ENCODE results near the gene LHPP. TPM values are rescaled to one million over a fixed set of nuclear protein-coding genes. Genes with fewer than 3 reads are reported as not detected.
A peak's percentile ranks its signal among the peaks of the same experiment; 100 is the strongest.

LHPP gene
- total and polyA plus RNA-seq, 4 donors, result 11.5 to 22.0 (median 18.6) TPM

- H3K27me3 ChIP-seq (ENCODE audit: control insufficient read depth in 1 of 2, insufficient read depth in 2 of 2, low read length in 1 of 2), result no peaks in the 10 kb centered on the region
- H3K36me3 ChIP-seq (ENCODE audit: control insufficient read depth in 1 of 2, insufficient read depth in 2 of 2, low read length in 1 of 2), result no peaks in the 10 kb centered on the region
- no peak for ATAC-seq (ENCODE audit: low FRiP score)
- DNase-seq, result peak in 1 of 2 donors; percentile 70
- WGBS, 2 donors, result 88 to 93% methylated on average over 10 of the region's 10 CpGs
- H3K4me1 ChIP-seq (ENCODE audit: control insufficient read depth in 1 of 2, insufficient read depth in 2 of 2, low read length in 2 of 2), result no peaks in the 10 kb centered on the region
- intact Hi-C loops (cut with DNase I), result no loop called here
- no peaks in the 10 kb centered on the region for H3K9me3 ChIP-seq (ENCODE audit: control insufficient read depth, low read length)
- no peak overlapping the region for H3K27ac ChIP-seq (ENCODE audit: low read depth in 1 of 2, low read length in 2 of 2)
- no peak overlapping the region for H3K4me3 ChIP-seq (ENCODE audit: low read length in 2 of 2)
Measured at GRCh38 chr10:124482236-124482800, 20.7 kb downstream of the LHPP start.

GRCh38 chr10:124482876-124483275 lies 21.3 kb downstream of the LHPP start:
- Histone ChIP-seq H3K27me3 (ENCODE audit: control insufficient read depth in 1 of 2, insufficient read depth in 2 of 2, low read length in 1 of 2) (no peaks in the 10 kb centered on the region), H3K36me3 (ENCODE audit: control insufficient read depth in 1 of 2, insufficient read depth in 2 of 2, low read length in 1 of 2) (no peaks in the 10 kb centered on the region), H3K9me3 (ENCODE audit: control insufficient read depth, low read length) (no peaks in the 10 kb centered on the region), H3K4me1 (ENCODE audit: control insufficient read depth in 1 of 2, insufficient read depth in 2 of 2, low read length in 2 of 2) (no peaks in the 10 kb centered on the region), H3K27ac (ENCODE audit: low read depth in 1 of 2, low read length in 2 of 2) (no peak overlapping the region), H3K4me3 (ENCODE audit: low read length in 2 of 2) (no peak overlapping the region)
- DNase-seq (peak in 1 of 2 donors; percentile 54), ATAC-seq (ENCODE audit: low FRiP score) (no peak)
- intact Hi-C loops (cut with DNase I), result no loop called here
- WGBS, 2 donors, result 80 to 87% methylated on average over 12 of the region's 12 CpGs

GRCh38 chr10:124484031-124484430 lies 22.4 kb downstream of the LHPP start:
- no peak overlapping the region for H3K27ac ChIP-seq (ENCODE audit: low read depth in 1 of 2, low read length in 2 of 2)
- H3K9me3 ChIP-seq (ENCODE audit: control insufficient read depth, low read length), result no peaks in the 10 kb centered on the region
- H3K36me3 ChIP-seq (ENCODE audit: control insufficient read depth in 1 of 2, insufficient read depth in 2 of 2, low read length in 1 of 2), result no peaks in the 10 kb centered on the region
- ATAC-seq (ENCODE audit: low FRiP score), result no peak
- H3K4me1 ChIP-seq (ENCODE audit: control insufficient read depth in 1 of 2, insufficient read depth in 2 of 2, low read length in 2 of 2), result no peaks in the 10 kb centered on the region
- intact Hi-C loops (cut with DNase I), result no loop called here
- WGBS, 2 donors, result 97% methylated on average over 17 of the region's 17 CpGs
- no peaks in the 10 kb centered on the region for H3K27me3 ChIP-seq (ENCODE audit: control insufficient read depth in 1 of 2, insufficient read depth in 2 of 2, low read length in 1 of 2)
- DNase-seq, result peak in 1 of 2 donors; percentile 73
- H3K4me3 ChIP-seq (ENCODE audit: low read length in 2 of 2), result no peak overlapping the region

- 78 to 80% methylated on average over 2 of the region's 2 CpGs for WGBS, 2 donors
- Histone ChIP-seq H3K4me3 (ENCODE audit: low read length in 2 of 2) (no peak overlapping the region), H3K27ac (ENCODE audit: low read depth in 1 of 2, low read length in 2 of 2) (no peak overlapping the region), H3K4me1 (ENCODE audit: control insufficient read depth in 1 of 2, insufficient read depth in 2 of 2, low read length in 2 of 2) (no peaks in the 10 kb centered on the region), H3K9me3 (ENCODE audit: control insufficient read depth, low read length) (no peaks in the 10 kb centered on the region), H3K36me3 (ENCODE audit: control insufficient read depth in 1 of 2, insufficient read depth in 2 of 2, low read length in 1 of 2) (no peaks in the 10 kb centered on the region), H3K27me3 (ENCODE audit: control insufficient read depth in 1 of 2, insufficient read depth in 2 of 2, low read length in 1 of 2) (no peaks in the 10 kb centered on the region)
- no peak for DNase-seq
- no peak for ATAC-seq (ENCODE audit: low FRiP score)
- intact Hi-C loops (cut with DNase I), result no loop called here
Measured at GRCh38 chr10:124484661-124485060, 23.0 kb downstream of the LHPP start.

- ATAC-seq (ENCODE audit: low FRiP score), result no peak
- WGBS, 2 donors, result 96 to 99% methylated on average over 6 of the region's 6 CpGs
Measured at GRCh38 chr10:124486635-124487034, 25.0 kb downstream of the LHPP start.

GRCh38 chr10:124491105-124491504 lies 29.5 kb downstream of the LHPP start:
- Histone ChIP-seq H3K27me3 (ENCODE audit: control insufficient read depth in 1 of 2, insufficient read depth in 2 of 2, low read length in 1 of 2) (no peaks in the 10 kb centered on the region), H3K4me3 (ENCODE audit: low read length in 2 of 2) (no peak overlapping the region), H3K36me3 (ENCODE audit: control insufficient read depth in 1 of 2, insufficient read depth in 2 of 2, low read length in 1 of 2) (no peaks in the 10 kb centered on the region), H3K27ac (ENCODE audit: low read depth in 1 of 2, low read length in 2 of 2) (no peak overlapping the region), H3K4me1 (ENCODE audit: control insufficient read depth in 1 of 2, insufficient read depth in 2 of 2, low read length in 2 of 2) (no peaks in the 10 kb centered on the region), H3K9me3 (ENCODE audit: control insufficient read depth, low read length) (no peaks in the 10 kb centered on the region)
- intact Hi-C loops (cut with DNase I), result no loop called here
- ATAC-seq (ENCODE audit: low FRiP score) (no peak), DNase-seq (peak in 1 of 2 donors; percentile 62)
- 97 to 98% methylated on average over 9 of the region's 9 CpGs for WGBS, 2 donors

More at GRCh38 chr10:124486635-124487034, 25.0 kb downstream of the LHPP start:
- Histone ChIP-seq H3K27me3 (ENCODE audit: control insufficient read depth in 1 of 2, insufficient read depth in 2 of 2, low read length in 1 of 2) (no peaks in the 10 kb centered on the region), H3K36me3 (ENCODE audit: control insufficient read depth in 1 of 2, insufficient read depth in 2 of 2, low read length in 1 of 2) (no peaks in the 10 kb centered on the region), H3K9me3 (ENCODE audit: control insufficient read depth, low read length) (no peaks in the 10 kb centered on the region), H3K4me3 (ENCODE audit: low read length in 2 of 2) (no peak overlapping the region), H3K27ac (ENCODE audit: low read depth in 1 of 2, low read length in 2 of 2) (no peak overlapping the region), H3K4me1 (ENCODE audit: control insufficient read depth in 1 of 2, insufficient read depth in 2 of 2, low read length in 2 of 2) (no peaks in the 10 kb centered on the region)
- intact Hi-C loops (cut with DNase I), result no loop called here
- DNase-seq, result peak in 1 of 2 donors; percentile 52

GRCh38 chr10:124492266-124492665 lies 30.6 kb downstream of the LHPP start:
- Histone ChIP-seq H3K27me3 (ENCODE audit: control insufficient read depth in 1 of 2, insufficient read depth in 2 of 2, low read length in 1 of 2) (no peaks in the 10 kb centered on the region), H3K36me3 (ENCODE audit: control insufficient read depth in 1 of 2, insufficient read depth in 2 of 2, low read length in 1 of 2) (no peaks in the 10 kb centered on the region), H3K4me3 (ENCODE audit: low read length in 2 of 2) (no peak overlapping the region), H3K27ac (ENCODE audit: low read depth in 1 of 2, low read length in 2 of 2) (no peak overlapping the region), H3K9me3 (ENCODE audit: control insufficient read depth, low read length) (no peaks in the 10 kb centered on the region), H3K4me1 (ENCODE audit: control insufficient read depth in 1 of 2, insufficient read depth in 2 of 2, low read length in 2 of 2) (no peaks in the 10 kb centered on the region)
- peak in 1 of 2 donors; percentile 6 for DNase-seq
- intact Hi-C loops (cut with DNase I), result no loop called here
- no peak for ATAC-seq (ENCODE audit: low FRiP score)
- WGBS, 2 donors, result 89 to 92% methylated on average over 8 of the region's 8 CpGs

- Histone ChIP-seq H3K4me1 (ENCODE audit: control insufficient read depth in 1 of 2, insufficient read depth in 2 of 2, low read length in 2 of 2) (no peaks in the 10 kb centered on the region), H3K27me3 (ENCODE audit: control insufficient read depth in 1 of 2, insufficient read depth in 2 of 2, low read length in 1 of 2) (no peaks in the 10 kb centered on the region), H3K36me3 (ENCODE audit: control insufficient read depth in 1 of 2, insufficient read depth in 2 of 2, low read length in 1 of 2) (no peaks in the 10 kb centered on the region), H3K4me3 (ENCODE audit: low read length in 2 of 2) (no peak overlapping the region), H3K27ac (ENCODE audit: low read depth in 1 of 2, low read length in 2 of 2) (no peak overlapping the region), H3K9me3 (ENCODE audit: control insufficient read depth, low read length) (no peaks in the 10 kb centered on the region)
- intact Hi-C loops (cut with DNase I), result no loop called here
- no peak for ATAC-seq (ENCODE audit: low FRiP score)
- peak in 1 of 2 donors; percentile 59 for DNase-seq
- WGBS, 2 donors, result 81 to 87% methylated on average over 23 of the region's 23 CpGs
Measured at GRCh38 chr10:124493214-124493882, 31.7 kb downstream of the LHPP start.

Measured in aorta (tissue), 5 donors.